SW 1271 (cell line): ENCODE data around the gene NUP62.
"Not testable (repeated sequence)": the region's sequence is repeated elsewhere in the genome, so short reads cannot be mapped to it uniquely, and the experiment has no call there.

Experiments used
- DNase-seq, 2 experiments: peaks; one replicate each; lab custom pipeline; 2025; lab: John Stamatoyannopoulos, UW

The NUP62 gene

DNA sequence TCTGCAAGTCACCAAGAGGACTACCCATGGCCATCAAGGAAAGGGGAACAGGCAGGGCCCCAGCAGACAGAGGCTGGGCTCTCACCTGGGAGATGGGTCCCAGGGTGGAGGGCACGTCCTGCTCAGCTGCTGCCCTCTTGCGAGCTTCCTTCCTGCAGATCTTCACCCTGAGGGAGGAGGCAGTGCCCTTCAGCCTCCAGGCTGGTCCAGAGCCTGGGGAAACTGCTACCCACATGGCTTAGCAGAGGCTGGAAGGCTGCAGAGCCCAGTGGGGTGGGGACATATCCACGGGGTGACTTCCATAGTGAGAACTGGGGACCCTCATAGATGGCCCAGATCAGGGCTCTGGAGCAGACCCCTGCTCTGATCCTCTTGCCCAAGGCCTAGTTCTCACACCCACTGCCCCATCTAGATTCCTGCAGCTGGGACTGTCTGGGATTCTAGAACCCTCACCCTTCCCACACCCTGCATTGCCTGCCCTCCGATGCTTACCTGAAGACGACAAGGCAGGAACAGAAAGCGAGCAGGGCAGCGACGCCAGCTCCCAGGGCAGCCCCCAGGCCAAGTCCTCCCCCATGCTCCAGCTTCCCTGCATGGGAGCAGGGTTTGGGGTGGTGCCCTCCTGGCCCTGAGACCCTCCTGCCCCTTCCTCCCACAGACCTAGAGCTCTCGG, 22.6 kb upstream of the NUP62 start:
- DNase-seq: no peak

DNA sequence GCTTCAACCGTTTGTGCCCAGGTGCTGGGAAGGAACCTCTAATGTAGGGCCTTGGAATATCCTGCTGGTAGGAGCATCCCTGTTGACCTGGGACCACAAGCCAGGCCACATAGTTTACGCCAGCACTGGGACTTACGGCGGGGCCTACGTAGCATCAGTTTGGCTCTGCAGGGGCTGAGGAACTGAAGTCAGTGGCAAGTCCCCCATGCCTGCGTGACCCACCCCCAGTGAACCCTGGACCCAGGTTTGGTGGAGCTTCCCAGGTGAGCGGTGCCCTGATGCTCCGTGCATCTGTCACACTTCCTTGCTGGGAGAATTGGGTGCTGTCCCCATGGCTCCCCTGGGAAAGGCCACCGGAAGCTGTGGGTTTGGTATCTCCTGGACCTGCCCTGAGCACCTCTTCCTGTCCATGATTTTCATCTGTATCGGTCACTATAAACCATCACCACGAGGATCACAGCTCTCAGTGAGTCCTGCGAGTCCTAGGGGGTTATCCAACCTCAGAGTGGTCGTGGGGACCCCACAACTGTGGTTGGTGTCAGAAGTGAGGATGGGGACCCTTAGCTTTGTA, 21.7 kb upstream of the NUP62 start:
- no peak for DNase-seq

DNA sequence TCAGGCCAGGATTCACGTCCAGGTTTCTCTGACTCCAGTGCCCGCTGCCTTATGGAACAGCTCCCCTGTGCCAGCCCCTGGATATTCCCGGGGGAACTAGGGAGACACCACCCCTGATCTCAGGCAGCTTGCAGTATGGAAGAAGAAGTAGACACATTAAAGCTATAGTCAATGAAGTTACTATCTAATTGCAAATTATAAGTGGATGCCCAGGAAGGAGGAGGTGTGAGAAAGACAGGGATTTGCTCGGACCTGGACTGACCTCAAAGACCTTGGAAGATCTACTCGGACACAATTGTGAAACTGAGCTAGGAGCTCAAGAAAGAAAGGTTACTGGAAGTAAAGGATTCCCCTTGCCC, 21.3 kb upstream of the NUP62 start:
- no peak for DNase-seq

GRCh38 chr19:49949742-49950589, 20.7 kb upstream of the NUP62 start:
- no peak for DNase-seq

DNA sequence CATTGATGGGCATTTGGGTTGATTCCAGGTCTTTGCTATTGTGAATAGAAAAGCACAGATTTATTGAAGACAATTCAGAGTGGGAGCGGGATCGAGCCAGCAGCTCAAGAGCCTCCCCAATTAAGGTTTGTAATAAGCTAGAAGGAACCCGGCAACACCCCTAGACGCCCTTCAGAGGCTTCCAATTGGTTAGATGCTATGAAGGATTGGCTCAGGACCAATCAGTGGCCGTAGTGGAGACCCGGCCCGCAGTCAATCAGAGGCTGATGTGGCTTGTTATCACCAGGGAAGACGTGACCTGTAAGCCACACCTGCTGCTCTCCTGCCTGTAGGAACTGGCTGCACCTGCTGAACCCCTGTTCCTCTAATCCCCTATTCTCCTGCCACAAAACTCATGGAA, 17.1 kb upstream of the NUP62 start:
- DNase-seq: no peak

DNA sequence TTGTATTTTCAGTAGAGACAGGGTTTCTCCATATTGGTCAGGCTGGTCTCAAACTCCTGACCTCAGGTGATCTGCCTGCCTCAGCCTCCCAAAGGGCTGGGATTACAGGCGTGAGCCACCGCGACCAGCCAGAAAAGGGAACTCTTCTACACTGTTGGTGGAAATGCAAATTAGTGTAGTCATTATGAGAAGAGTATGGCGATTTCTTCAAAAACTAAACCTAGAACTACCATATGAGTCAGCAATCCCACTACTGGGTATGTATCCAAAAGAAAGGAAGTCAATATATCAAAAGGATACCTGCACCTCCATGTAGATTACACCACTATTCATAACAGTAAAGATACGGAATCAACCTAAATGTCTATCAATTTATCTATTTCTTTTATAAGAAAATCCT, 15.3 kb upstream of the NUP62 start:
- DNase-seq: not testable (repeated sequence)

GRCh38 chr19:49940482-49940791, 11.1 kb upstream of the NUP62 start:
- DNase-seq: no peak

DNA sequence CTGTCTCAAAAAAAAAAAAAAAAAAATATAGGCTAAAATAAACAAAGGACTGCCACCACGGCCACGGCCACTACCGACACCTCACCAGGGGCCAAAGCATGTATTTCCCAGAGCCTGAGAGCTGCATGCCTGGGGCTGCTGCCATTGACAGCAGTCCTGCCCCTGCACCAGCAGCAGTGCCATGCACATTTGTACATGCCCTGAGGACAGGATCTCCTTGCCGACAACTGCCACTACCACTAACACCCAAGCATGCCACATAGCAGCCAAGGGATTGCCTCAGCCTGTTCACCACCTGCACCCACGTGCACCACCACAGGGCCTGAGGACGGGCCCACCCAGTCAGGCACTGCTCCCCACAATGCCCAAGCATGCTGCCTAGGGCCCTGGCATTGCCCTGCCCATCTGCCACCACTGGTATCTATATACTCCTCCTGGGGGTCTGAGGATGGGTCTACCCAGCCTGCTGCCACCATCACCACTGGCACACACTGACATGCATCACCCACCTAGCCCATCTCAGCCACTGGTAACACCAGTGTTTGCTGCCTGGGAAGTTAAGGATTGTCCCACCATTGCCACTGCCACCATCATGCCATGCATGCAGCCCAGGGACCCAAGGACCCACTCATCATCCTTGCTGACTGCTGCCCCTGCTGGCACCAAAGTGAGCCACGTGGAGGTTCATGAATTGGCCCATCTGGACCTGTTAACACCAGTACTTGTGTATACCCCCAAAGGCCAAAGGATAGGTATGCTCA, 10.6 kb upstream of the NUP62 start:
- DNase-seq: no peak

- DNase-seq: no peak
Observed at GRCh38 chr19:49938662-49939061, 9.4 kb upstream of the NUP62 start.

DNA sequence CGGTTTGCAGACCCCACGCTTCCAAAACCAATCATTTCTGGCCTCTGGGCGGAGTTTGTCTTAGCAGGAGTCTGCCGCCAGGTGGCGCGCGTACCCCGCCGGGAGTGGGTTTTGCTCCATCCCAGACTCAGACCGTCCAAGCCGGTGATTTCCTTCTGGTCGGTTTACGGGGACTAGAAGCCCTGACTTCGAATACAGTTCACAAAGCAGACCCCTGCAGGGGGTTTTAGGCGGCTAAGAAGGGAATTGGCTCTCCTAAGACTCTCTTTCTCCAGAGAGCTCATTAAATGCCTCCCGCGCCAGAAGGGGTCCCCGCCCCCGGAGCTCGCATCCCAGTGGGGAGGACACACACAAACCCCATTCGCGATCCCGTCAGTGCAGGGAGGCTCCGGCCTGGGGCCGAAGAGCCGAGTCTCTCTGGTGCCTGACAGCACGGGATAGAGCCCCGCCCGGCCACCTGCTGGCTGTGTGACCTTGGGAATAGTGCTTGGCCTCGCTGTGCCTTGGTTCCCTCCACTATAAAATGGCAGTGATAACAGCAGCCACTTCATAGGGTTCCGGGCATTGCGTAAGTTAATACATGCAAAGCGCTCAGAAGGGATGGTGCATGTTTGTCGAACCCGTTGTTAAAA, 8.6 kb upstream of the NUP62 start:
- peak in 1 of 2 experiments; percentile 33 for DNase-seq

GRCh38 chr19:49936549-49936948, 7.2 kb upstream of the NUP62 start:
- DNase-seq: no peak

DNA sequence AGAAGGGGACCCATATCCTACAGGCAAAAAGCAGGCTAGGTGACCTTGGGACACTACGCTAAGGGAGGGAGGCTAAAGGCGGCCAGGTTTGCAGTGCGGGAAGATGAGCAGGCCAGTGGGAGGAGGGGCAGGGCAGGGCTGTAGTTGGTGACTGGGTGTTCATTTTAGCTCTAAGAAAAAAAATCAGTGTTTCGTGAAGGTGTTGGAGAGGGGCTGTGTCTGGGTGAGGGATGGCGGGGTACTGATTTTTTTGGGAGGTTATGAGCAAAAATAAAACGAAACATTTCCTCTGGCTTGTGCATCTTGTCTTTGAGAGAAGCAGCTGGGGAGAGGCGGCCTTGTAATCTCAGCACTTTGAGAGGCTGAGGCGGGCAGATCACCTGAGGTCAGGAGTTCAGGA, 4.3 kb upstream of the NUP62 start:
- DNase-seq: no peak

DNA sequence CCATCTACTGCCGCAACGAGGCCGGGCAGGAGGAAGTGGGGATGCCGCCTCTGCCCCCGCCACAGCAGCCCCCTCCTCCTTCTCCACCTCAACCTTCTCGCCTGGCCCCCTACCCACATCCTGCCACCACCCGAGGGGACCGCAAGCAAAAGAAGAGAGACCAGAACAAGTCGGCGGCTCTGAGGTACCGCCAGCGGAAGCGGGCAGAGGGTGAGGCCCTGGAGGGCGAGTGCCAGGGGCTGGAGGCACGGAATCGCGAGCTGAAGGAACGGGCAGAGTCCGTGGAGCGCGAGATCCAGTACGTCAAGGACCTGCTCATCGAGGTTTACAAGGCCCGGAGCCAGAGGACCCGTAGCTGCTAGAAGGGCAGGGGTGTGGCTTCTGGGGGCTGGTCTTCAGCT, 3.4 kb upstream of the NUP62 start:
- DNase-seq: no peak

GRCh38 chr19:49932041-49932451, 2.7 kb upstream of the NUP62 start:
- DNase-seq: no peak

DNA sequence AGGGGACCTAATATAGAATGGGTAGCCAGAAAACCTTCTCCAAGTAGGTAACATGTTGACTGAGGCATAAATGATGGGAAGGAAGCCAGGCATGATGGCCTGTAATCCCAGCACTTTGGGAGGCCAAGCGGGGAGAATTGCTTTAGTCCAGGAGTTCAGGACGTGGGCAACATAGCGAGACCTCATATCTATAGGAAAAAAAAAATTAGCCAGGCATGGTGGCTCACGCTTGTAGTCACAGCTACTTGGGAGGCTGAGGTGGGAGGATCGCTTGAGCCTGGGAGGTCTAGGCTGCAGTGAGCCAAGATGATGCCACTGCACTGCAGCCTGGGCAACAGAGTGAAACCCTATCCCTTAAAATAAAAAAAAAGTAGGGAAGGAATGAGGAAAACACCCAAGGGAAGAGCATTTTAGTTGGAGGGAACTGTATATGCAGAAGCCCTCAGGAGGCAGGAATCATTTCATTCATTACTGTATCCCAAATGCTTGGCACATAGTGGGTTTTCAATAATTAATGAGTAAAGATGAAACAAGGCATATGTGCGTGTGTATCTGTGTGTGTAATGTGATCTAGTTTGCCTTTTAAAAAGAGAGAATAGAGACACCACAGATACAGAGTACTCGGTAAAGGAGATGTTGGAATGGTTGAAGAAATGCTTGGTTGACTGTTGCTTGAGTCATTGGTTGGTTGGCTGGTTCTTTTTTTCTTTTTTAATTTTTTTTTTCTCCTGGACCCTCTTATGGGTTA, 2.2 kb upstream of the NUP62 start:
- no peak for DNase-seq

DNA sequence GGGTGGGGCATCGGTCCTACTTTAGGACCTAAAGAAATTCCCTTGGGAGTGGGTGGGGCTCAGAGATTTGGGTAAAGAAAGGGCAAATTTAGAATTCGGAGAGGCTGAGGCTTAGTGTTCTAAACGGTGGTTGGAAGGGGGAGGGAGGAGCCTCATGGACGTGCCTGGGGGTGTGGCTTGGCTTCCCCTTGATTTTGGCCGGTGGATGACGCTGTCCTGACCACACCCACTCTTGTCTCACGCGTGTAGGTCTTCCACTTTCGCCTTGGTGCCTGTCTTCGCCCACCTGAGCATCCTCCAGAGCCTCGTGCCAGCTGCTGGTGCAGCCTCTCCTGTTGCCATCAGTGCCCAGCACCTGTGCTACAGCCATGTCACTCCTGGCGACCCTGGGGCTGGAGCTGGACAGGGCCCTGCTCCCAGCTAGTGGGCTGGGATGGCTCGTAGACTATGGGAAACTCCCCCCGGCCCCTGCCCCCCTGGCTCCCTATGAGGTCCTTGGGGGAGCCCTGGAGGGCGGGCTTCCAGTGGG, 1.2 kb upstream of the NUP62 start:
- no peak for DNase-seq

- DNase-seq: peak; percentile 44 to 86
Observed at GRCh38 chr19:49929611-49930482, 543 bp upstream of the NUP62 start.

DNA sequence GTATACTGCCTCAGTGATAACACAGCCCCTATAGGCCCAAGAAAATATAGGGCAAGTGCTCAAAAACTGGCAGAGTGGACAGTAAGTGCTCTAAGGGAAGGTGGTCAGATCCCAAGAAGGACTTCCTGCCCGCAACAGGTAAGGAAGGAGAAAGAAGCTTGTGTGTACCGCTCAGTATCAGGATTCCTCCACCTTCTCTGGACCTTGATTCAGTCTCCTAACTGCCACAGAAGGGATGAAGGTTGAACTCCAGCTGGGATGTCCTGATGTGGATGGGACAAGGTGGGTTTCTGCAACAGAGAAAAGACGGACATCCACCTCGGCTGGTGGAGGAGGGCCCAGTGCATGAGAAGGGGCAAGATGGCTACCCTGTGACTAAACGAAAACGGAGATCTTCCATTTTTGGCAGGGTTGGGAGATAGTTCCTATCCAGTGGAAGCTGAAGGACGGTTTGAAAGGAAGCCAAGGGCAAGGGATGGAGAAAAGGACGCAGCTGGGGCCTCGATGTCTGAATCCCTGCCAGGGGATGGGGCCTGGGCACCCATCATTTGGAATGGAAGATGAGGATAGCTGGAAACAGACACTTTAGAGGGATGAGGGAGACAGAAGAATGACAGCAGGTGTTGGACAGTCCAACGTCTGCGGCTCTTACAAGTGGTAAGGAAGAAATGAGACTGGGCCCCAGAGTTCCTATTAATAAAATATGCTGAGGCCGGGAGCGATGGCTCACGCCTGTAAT, 1.6 kb downstream of the NUP62 start:
- DNase-seq: no peak

- DNase-seq: no peak
Observed at GRCh38 chr19:49926515-49926914, 2.8 kb downstream of the NUP62 start.

GRCh38 chr19:49925486-49925885, 3.8 kb downstream of the NUP62 start:
- DNase-seq: no peak
